ENCODE results near the gene HNRNPF. TPM values are rescaled to one million over a fixed set of nuclear protein-coding genes. Genes with fewer than 3 reads are reported as not detected.

The HNRNPF gene
- total and polyA plus RNA-seq, 5 donors, result 41.6 to 93.4 (median 75.4) TPM

GRCh38 chr10:43407148-43407575 is 1.8 kb downstream of the HNRNPF start:
- Histone ChIP-seq H3K4me3 (ENCODE audit: low read length) (peak overlapping the region; percentile 82), H3K9me3 (ENCODE audit: control insufficient read depth, low read length) (no peaks in the 10 kb centered on the region), H3K27ac (ENCODE audit: low read length) (peak overlapping the region; percentile 96), H3K4me1 (ENCODE audit: control insufficient read depth, insufficient read depth, low read length) (peaks cover 3% of the 10 kb centered on the region), H3K27me3 (ENCODE audit: control insufficient read depth, insufficient read depth) (no peaks in the 10 kb centered on the region)
- intact Hi-C loops (cut with DNase I), result no loop called here
- whole genome bisulfite sequencing, result under 1% methylated on average over 59 of the region's 59 CpGs
- DNase-seq (peak; percentile 69 to 89 (median 86)), ATAC-seq (peak; percentile 38 to 47)

DNA sequence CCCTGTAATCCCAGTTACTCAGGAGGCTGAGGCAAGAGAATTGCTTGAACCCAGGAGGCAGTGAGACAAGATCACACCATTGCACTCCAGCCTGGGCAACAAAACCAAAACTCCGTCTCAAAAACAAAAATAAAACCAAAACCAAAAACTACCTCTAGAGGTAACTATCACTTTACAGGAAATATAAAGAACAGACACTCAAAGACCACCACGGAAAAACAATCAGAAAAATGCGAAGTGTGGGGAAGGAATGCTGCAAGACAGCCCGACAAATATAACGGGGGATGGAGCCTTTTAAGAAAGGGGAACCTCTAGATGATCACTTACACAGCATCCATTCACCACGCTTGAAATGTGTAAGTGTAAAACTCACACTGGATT is 4.3 kb downstream of the HNRNPF start:
- peaks cover 3% of the 10 kb centered on the region for H3K4me1 ChIP-seq (ENCODE audit: control insufficient read depth, insufficient read depth, low read length)
- no peak overlapping the region for H3K4me3 ChIP-seq (ENCODE audit: low read length)

GRCh38 chr10:43403911-43404703 is 4.9 kb downstream of the HNRNPF start:
- Histone ChIP-seq H3K27ac (ENCODE audit: low read length) (no peak overlapping the region), H3K4me1 (ENCODE audit: control insufficient read depth, insufficient read depth, low read length) (peaks cover 6% of the 10 kb centered on the region), H3K27me3 (ENCODE audit: control insufficient read depth, insufficient read depth) (no peaks in the 10 kb centered on the region), H3K4me3 (ENCODE audit: low read length) (no peak overlapping the region), H3K9me3 (ENCODE audit: control insufficient read depth, low read length) (no peaks in the 10 kb centered on the region)
- intact Hi-C loops (cut with DNase I), result no loop called here
- WGBS, result 83% methylated on average over 14 of the region's 14 CpGs
- no peak for ATAC-seq
- DNase-seq, result no peak

More for the DNA sequence above, 4.3 kb downstream of the HNRNPF start:
- H3K9me3 ChIP-seq (ENCODE audit: control insufficient read depth, low read length), result no peaks in the 10 kb centered on the region
- no peaks in the 10 kb centered on the region for H3K27me3 ChIP-seq (ENCODE audit: control insufficient read depth, insufficient read depth)
- H3K27ac ChIP-seq (ENCODE audit: low read length), result no peak overlapping the region
- ATAC-seq, result no peak
- WGBS, result 59% methylated on average over 6 of the region's 6 CpGs
- intact Hi-C loops (cut with DNase I), result no loop called here
- DNase-seq, result no peak

DNA sequence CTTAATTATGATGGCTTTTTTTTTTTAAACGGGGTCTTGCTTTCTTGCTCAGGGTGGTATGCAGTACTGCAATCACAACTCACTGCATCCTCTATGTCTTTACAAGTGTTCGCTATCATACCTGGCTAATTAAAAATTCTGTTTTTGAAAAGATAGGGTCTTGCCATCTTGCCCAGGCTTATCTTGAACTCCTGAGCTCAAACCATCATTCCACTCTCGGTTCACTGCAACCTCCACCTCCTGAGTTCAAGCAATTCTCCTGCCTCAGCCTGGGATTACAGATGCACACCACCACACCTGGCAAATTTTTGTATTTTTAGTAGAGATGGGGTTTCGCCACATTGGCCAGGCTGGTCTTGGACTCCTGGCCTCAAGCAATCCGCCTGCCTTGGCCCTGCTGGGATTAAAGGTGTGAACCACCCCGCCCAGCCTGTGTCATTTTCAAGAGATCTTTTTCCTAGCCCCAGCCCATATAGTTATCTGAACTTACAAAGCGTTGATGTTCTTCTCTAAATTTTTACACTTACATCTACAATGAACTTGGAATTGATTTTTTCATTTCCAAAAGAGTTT is 6.0 kb downstream of the HNRNPF start:
- H3K27me3 ChIP-seq (ENCODE audit: control insufficient read depth, insufficient read depth), result no peaks in the 10 kb centered on the region
- H3K4me3 ChIP-seq (ENCODE audit: low read length), result no peak overlapping the region
- WGBS, result 85% methylated on average over 7 of the region's 7 CpGs
- intact Hi-C loops (cut with DNase I), result no loop called here
- DNase-seq (no peak), ATAC-seq (no peak)
- H3K9me3 ChIP-seq (ENCODE audit: control insufficient read depth, low read length), result no peaks in the 10 kb centered on the region
- no peak overlapping the region for H3K27ac ChIP-seq (ENCODE audit: low read length)
- H3K4me1 ChIP-seq (ENCODE audit: control insufficient read depth, insufficient read depth, low read length), result peaks cover 9% of the 10 kb centered on the region

- intact Hi-C loops (cut with DNase I), result no loop called here
- 50% methylated on average over 4 of the region's 4 CpGs for WGBS
- H3K4me1 ChIP-seq (ENCODE audit: control insufficient read depth, insufficient read depth, low read length), result peaks cover 11% of the 10 kb centered on the region
- H3K27ac ChIP-seq (ENCODE audit: low read length), result no peak overlapping the region
- no peaks in the 10 kb centered on the region for H3K27me3 ChIP-seq (ENCODE audit: control insufficient read depth, insufficient read depth)
- ATAC-seq (no peak), DNase-seq (no peak)
- H3K9me3 ChIP-seq (ENCODE audit: control insufficient read depth, low read length), result no peaks in the 10 kb centered on the region
- no peak overlapping the region for H3K4me3 ChIP-seq (ENCODE audit: low read length)
Measured at GRCh38 chr10:43402176-43402575, 6.8 kb downstream of the HNRNPF start.

- 66% methylated on average over 2 of the region's 2 CpGs for WGBS
- no peak overlapping the region for H3K27ac ChIP-seq (ENCODE audit: low read length)
- H3K27me3 ChIP-seq (ENCODE audit: control insufficient read depth, insufficient read depth), result no peaks in the 10 kb centered on the region
- intact Hi-C loops (cut with DNase I), result no loop called here
- no peak overlapping the region for H3K4me3 ChIP-seq (ENCODE audit: low read length)
- DNase-seq (no peak), ATAC-seq (no peak)
- H3K4me1 ChIP-seq (ENCODE audit: control insufficient read depth, insufficient read depth, low read length), result peaks cover 11% of the 10 kb centered on the region
- H3K9me3 ChIP-seq (ENCODE audit: control insufficient read depth, low read length), result no peaks in the 10 kb centered on the region
Measured at GRCh38 chr10:43401627-43402026, 7.4 kb downstream of the HNRNPF start.

GRCh38 chr10:43399320-43400310 is 9.4 kb downstream of the HNRNPF start:
- peaks cover 10% of the 10 kb centered on the region for H3K4me1 ChIP-seq (ENCODE audit: control insufficient read depth, insufficient read depth, low read length)
- peak overlapping the region; percentile 14 for H3K27ac ChIP-seq (ENCODE audit: low read length)
- 88% methylated on average over 5 of the region's 5 CpGs for WGBS
- no peak overlapping the region for H3K4me3 ChIP-seq (ENCODE audit: low read length)
- DNase-seq (no peak), ATAC-seq (no peak)
- no peaks in the 10 kb centered on the region for H3K9me3 ChIP-seq (ENCODE audit: control insufficient read depth, low read length)
- intact Hi-C loops (cut with DNase I), result loop anchor here in 1 of 4 donors (5.0 kb wide), 1 partner anchor 38 kb away; the partner anchor contains the start of gene ZNF487
- H3K27me3 ChIP-seq (ENCODE audit: control insufficient read depth, insufficient read depth), result no peaks in the 10 kb centered on the region

- Histone ChIP-seq H3K9me3 (ENCODE audit: control insufficient read depth, low read length) (no peaks in the 10 kb centered on the region), H3K4me3 (ENCODE audit: low read length) (no peak overlapping the region), H3K27me3 (ENCODE audit: control insufficient read depth, insufficient read depth) (no peaks in the 10 kb centered on the region), H3K4me1 (ENCODE audit: control insufficient read depth, insufficient read depth, low read length) (peaks cover 10% of the 10 kb centered on the region), H3K27ac (ENCODE audit: low read length) (no peak overlapping the region)
- no peak for ATAC-seq
- 76% methylated on average over 2 of the region's 2 CpGs for WGBS
- intact Hi-C loops (cut with DNase I), result loop anchor here in 1 of 4 donors (5.0 kb wide), 1 partner anchor 38 kb away; the partner anchor contains the start of gene ZNF487
- no peak for DNase-seq
Measured at GRCh38 chr10:43398939-43399319, 10.1 kb downstream of the HNRNPF start.

GRCh38 chr10:43396928-43397624 is 11.9 kb downstream of the HNRNPF start:
- intact Hi-C loops (cut with DNase I), result loop anchor here in 1 of 4 donors (5.0 kb wide), 1 partner anchor 40 kb away; the partner anchor contains the start of gene ZNF487
- ATAC-seq (peak; percentile 91 to 92), DNase-seq (peak; percentile 90 to 95 (median 94))
- H3K27ac ChIP-seq (ENCODE audit: low read length), result peak overlapping the region; percentile 94
- no peaks in the 10 kb centered on the region for H3K27me3 ChIP-seq (ENCODE audit: control insufficient read depth, insufficient read depth)
- H3K9me3 ChIP-seq (ENCODE audit: control insufficient read depth, low read length), result no peaks in the 10 kb centered on the region
- peaks cover 10% of the 10 kb centered on the region for H3K4me1 ChIP-seq (ENCODE audit: control insufficient read depth, insufficient read depth, low read length)
- under 1% methylated on average over 70 of the region's 70 CpGs for WGBS
- H3K4me3 ChIP-seq (ENCODE audit: low read length), result peak overlapping the region; percentile 86
